Activated CD4-positive, CD25-positive, alpha-beta regulatory T cell treated with anti-CD3 and anti-CD28 coated beads, Interleukin-2, amount 50 U/mL, for 16 hours (primary cell): Measurements from ENCODE around the gene FSTL4.

Source experiments
- DNase-seq: peaks from one replicate; pipeline ENCODE4 v3.0.0-alpha.2; 2020; ENCODE audit warnings: low read depth, low spot score

Gene FSTL4

DNA sequence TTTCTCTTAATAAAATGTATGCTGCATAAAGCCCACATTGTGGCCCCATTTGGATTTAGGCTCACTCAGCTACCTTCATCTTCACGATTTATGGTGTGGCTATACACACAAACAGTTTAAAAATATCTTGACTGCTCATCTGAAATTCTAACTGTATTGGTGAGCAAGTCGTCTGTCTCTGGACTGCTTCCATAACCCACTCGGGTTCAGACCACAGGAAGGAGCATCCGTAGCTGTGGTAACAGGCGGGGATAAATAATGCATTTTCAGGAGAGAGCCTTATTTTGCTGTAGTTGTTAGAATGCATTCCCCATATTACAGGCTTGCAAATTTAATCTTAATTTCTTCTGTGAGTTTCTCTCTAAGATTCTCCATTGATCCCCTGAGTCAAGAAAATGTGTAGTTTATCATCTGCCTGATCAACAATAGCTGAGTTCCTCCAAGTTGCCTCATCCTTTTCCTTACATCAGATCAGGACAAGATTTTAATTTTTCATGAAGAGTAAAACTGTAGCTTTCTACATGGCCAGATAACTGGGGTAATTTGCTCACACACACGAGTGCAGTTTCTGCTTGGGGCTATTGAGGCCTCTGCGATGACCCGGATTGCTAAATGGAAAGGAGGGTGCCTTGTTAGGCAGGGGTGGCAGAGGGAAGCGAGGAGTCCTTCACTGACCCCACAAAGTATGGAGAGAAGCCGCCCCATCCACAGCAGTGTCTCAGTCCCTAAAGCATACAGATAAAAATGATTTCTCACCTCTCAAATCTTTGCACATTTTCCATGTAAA is 133.9 kb downstream of the FSTL4 start:
- DNase-seq, result no peak

DNA sequence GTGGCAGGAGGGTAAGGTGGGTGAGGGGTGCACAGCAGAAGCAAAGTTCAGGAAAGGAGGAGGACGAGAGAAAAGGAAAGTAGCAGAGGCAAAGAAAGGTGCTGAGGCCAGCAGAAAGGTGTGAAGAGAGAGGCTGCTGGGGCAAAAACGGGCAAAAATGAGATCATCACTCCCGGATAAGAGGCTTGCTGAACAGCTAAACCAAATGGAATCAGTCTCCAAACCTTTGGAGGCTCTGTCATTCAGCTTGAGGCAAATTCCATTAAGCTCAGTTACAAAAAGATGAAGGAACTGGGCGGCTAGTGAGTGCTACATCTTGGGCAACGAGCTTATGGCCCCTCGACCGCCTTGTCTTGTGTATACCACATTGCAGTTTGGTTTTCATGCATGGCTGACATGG is 136.4 kb downstream of the FSTL4 start:
- DNase-seq, result no peak

DNA sequence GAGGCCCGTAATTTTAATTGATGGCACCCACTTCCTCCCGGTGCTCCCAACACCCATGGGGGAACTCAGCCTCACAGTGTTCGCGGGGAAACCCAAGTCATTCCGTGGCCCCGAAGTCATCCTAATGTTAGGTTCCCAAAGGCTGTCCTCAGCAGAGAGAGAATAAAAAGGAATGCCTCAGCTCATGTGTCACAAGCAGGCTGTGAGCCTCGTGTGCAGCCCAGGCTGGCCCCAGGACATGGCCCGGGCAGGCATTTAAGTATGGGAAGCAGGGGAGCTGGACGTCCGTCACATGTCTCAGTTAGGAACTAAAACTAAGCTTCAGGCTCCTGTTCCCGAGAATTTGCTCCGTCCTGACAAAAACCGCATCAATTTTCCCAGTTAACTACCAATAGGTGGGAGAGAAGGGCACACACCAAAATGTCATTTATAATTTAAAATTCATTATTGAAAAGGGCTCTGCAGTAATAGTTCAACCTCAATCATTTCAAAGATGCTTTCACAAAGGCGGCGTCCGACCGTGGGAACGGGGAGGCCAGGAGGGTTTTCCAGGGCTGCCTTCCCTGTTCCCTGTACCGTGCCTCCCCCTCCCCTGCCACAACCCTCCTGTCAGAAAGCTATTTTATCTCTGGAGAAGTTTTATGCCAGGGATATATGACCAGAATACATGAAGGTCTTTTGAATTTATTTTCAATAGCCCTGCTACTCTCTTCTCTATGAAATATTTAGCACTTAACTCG is 137.3 kb downstream of the FSTL4 start:
- no peak for DNase-seq

DNA sequence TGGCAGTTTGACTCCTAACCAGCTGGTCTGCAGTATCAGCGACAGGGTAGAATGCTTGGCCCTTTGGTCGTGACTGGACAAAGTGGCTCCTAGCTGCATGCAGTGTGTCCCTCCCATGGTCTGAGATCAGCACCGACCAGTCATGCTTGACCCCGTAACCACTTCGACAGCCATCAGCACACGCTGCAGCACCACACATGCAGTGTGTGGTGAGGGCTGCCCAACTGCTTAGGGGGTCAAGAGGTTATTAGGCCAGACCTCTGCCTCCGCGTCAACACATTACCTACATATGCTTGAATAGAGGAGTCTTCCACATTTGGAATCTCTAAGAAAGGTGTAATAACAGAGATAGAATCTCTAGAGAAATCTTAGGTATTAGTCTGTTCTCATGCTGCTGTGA is 139.1 kb downstream of the FSTL4 start:
- no peak for DNase-seq

DNA sequence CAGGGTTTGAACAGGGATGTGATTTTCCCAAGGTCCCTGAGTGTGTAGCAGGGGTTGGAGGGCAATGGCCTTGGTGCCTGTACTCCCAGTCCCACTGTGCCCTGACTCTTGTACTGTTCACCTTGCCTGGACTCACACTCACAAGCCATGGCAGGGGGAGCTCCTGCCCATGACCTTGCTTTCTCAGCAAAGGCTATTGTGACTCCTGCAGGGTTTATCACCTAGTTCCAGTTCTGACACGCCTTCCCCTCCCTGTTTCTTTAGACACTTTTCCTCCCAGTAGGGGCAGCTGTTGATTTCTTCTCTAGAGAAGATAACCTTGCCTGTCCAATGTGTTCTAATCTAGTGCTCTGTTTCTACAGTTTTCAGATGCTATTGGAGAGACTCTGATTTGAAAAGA is 139.5 kb downstream of the FSTL4 start:
- DNase-seq, result no peak

DNA sequence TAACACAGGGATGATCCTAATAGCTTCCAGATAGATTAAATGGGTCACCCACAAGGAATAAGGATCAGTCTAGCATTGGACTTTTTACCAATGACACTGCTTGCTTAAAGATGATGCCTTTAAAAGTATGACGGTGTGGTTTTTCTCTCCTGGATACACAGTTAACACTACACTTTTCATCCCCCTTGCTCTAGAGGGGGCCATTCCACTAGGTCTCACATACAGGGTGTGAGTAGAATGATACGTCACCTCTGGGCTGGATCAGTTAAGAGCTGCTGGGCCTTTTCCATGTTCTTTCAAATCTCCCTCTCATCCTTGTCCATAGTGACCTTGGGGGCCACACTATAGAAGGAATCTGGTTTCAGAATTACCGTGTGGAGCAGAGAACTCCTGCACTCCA is 140.6 kb downstream of the FSTL4 start:
- no peak for DNase-seq

DNA sequence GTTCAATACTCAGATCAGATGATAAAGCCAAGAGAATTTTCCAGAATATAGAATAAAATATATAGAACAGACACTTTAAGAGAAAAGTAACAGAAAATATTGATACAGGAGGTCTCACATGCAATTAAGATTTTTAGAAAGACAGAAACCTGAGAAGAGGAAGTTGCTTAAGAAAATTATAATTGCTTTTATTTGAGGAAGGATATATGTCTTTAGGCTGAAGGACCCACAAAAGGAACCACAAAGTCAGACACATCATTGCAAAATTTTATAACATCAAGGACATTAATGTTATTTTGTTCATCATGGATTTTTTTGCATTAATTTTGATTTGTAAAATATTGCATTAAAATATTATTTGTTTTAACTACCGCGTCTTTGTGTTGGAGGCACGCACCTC is 141.5 kb downstream of the FSTL4 start:
- DNase-seq, result no peak

DNA sequence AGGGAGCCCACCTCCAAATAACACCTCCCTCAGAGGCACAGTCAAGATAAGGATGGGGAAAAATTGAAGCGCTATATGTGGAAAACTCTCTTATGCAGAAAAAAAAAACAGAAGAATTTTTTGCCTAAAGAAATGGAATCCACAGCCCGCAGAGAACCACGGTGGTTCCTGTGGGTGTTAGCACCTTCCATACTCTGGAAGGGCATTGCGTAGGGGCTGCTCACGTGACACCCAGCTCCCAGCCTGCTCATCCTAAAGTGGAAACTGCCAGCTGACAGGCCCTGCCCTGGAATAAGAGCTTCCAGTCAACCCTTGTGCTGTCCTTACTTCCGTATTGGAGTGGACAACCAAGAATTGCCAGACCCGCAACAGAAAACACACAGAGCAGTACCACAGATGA is 142.5 kb downstream of the FSTL4 start:
- no peak for DNase-seq

DNA sequence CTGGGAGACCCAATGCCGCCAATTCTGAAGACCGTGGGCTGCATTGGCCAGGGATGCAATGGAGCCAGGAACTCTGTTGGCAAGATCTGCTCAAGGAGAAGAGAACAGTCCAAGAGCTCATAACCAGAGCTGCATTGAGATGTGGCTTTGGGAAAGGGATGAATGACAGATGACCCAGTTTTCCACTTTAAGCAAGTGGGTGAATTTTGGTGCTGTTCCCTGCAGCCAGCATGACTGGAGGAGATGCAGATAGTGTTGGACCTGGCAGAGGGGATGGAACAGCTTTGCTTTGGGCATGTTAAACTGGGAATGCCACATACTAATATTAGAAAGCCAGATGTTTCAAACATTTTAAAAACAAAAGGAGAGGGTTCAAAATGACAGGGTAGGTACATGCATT is 143.1 kb downstream of the FSTL4 start:
- DNase-seq, result no peak

DNA sequence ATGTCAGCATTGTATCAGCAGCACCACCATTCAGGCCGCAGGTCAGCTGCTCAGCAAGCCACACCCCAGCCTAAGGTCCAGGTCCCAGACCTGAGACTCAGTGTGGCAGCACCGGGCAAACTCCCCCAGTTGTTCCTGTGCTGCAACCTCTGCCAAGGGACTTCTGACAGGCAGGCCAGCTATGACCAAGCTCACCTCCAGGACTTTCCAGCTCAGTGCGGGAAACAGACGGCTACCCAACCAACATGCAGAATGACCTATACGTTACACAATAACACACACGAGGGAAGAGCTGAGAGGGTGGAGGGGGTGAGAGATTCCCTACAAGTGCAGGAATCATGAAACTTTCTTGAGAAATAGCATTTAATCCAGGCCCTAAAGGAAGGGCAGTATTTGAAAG is 143.7 kb downstream of the FSTL4 start:
- DNase-seq, result no peak

DNA sequence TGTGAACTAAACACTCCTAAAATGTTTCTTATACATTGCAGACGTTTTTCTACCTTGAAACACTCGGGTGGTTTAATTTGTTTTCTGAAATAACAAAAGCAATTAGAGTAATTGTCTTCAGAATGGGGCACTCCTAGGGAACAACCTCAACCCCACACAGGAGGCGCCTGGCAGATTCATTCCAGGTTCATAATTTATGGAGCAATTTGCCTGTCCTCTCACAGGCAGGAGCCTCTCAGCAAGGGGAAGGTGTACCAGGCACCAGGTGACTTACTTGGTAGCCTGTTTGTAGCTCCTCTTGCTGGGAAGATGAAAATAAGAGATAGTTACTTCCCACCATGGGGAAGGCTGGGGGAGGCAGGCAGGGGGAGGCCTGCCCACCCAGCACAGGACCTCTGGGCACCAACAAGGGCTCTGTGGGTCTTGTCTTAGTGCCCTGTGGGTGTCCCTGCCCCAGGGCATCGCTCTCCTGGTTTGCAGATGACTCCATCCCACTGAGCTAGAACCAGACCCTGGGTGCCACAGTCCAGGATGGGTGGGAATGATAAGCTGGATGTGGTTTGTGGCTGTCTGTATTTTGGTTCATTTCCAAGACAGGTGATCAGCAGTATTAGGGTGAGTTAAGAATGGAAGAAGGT is 144.4 kb downstream of the FSTL4 start:
- DNase-seq, result no peak

DNA sequence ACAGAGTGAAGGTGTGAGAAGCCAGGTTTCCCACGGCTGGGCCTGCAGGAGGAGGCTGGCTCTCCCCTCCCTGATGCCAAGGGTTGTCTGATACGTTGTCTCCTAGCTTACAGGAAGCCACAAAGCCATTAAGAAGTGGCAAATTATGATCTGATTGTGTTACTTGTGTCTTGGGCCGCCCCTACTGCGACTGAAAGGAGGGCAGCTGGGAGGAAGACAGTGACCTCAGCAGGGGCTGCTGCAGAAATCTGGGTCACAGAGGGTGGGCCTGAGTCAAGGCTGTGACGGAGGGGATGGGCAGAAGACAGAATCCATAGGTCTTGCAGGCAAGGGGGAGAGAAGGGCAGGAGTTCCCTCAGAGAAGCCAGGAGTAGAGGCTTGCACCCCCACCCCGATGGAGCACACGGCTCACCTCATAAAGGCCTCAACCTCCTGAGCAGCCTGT is 145.0 kb downstream of the FSTL4 start:
- no peak for DNase-seq

DNA sequence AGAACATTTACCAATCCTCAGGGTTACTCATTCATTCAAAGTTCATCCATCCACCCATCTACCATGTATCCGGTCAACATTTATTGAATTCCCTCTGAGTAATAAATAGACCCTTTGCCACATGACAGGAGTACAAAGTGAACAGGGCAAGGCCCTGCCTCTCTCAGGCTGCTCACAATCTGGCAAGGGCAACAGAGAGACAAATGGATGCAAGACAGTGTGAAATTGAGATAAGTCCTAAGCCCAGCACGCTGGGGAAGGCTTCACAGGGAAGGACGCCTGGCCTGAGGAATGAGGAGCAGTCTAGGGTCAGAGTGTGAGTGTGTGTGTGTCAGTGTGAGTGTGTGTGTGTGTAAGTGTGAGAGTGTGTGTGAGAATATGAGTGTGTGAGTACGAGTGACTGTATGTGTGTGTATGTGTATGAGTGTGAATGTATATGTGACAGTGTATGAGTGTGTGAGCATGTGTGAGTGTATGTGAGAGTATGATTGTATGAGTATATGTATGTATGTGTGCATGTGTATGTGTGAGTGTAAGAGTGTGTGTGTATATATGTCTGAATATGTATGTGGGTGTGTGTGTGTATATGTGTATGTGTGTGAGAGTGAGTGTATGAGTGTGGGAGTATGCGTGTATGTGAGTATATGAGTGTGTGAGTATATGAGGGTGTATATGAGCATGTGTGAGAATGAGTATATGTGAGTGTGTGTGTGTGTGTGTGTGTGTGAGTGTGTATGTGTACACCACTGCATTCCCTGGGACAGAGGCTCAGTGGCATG is 145.6 kb downstream of the FSTL4 start:
- no peak for DNase-seq

DNA sequence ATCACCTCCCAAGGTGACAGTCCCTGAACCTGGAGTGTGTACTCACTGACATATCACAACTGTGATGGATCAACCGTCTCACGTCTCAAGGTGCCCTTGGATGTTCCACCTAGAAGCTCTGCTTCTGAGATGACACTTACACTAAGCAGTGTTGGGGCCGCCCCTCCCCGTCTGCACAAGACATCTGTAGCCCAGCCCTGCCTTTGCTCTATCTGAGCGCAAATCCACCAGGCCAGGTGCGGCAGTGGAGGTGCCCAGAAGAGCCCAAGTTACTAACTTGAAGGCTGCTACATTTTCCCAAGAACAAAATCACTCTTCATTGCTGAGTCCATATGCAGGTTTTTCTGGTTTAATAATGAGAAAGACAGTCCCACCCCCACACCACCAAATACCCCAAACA is 148.3 kb downstream of the FSTL4 start:
- no peak for DNase-seq

DNA sequence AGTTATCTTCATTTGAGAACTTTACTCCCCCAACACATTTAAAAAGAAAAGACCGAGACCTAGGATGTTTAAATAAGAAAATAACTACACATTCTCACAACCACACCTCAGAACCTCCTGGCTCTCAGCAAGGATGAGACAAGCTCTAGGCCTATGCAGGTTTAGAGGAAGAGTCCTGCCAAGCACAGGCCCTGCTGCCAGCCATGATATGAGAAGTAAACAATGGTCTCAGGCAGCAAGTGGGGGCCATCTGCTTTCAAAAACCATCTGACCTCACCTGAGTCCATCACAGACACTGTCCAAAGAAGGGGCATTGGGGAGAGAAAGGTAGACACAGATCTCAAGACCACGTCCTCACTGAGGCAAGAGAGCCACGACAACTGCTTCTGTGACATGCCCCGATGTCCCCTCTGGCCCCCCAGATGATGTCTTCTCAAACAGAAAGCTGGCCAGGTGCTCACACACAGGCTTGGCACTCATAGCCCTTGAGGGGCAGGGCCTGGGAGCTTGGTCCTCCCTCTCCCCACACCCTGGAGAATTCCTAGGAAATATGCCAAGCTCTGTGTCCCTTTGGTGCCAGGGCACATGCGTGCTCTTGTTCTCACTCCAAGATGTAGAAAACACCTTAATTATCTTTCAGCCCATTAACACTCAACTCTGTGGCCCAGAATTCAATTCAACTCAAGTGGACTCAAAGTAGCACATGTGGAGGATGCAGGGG is 150.4 kb downstream of the FSTL4 start:
- DNase-seq, result no peak

DNA sequence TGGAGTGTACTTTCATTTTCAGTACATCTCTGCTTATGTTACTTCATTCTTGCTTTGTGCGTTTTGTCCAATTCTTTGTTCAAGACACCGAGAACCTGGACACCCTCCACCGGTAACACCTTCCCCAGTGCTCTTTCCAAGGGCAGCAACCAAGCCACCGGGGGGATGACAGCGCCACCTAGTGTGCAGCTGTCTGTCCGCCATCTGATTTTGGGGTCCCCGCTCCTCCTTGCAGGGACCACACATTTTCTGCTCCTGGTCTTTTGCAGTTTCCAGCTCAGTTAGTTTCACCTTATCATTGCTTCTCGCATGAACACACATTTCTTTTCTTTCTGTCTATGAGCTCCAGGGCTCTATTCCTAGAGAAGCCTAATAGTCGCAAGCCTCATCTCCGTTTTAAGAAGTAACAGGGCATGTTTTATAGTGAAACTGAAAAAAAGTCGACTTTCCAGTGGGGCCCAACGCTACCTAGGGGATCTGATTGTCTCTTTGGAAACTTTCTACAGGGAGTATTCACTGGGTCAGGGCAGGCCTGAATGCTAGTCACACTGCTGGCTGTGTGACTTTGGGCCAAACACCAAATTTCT is 152.1 kb downstream of the FSTL4 start:
- DNase-seq, result no peak

DNA sequence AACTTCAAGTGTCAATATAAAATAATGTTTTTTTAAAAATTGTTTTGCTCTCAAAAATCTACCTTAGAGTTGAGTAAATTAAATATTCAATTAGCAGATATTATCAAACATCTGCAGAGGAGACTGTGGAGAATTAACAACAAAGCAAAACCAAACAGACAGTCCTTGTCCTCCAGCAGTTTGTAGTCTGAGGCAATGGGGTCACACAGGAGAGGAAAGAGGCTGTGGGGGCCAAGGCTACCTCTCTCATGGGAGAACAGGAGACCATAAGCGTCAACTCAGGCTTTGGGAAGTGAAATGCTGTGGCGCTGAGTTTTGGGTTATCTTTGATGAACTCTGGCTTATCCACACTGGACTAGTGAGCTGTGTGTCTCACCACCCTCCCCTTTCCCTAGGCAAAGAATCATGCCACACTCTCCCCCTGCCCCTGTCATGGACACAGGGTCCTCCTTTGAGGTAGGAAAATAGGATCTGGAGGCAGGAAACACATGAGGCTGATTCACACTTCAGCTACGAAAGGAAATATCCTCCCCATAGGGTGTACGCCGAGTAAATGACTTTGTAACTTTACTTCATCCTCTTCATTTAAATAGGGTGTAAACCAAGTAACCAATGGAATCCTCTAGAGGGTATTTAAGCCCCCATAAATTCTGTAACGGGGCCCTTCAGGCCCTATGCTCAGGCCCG is 152.7 kb downstream of the FSTL4 start:
- DNase-seq, result no peak

DNA sequence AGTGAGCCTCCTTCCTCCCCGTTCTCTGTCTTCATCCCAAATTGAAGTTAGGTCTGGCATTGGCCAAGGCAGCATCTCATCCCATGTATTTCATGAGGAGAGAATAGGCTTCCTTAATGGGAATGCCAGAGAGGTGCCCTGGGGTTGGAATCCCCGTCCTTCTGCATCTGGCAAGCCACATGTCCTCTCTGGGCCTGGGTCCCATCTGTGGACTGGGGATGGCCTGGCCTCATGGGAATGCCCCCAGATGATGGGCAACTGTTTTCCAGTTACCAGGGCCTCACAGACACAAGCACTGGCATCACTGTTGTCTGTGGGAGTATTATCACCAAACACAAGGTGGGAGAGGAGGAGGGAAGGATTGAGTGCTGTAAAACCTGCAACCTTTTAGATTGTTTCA is 153.9 kb downstream of the FSTL4 start:
- DNase-seq, result no peak

DNA sequence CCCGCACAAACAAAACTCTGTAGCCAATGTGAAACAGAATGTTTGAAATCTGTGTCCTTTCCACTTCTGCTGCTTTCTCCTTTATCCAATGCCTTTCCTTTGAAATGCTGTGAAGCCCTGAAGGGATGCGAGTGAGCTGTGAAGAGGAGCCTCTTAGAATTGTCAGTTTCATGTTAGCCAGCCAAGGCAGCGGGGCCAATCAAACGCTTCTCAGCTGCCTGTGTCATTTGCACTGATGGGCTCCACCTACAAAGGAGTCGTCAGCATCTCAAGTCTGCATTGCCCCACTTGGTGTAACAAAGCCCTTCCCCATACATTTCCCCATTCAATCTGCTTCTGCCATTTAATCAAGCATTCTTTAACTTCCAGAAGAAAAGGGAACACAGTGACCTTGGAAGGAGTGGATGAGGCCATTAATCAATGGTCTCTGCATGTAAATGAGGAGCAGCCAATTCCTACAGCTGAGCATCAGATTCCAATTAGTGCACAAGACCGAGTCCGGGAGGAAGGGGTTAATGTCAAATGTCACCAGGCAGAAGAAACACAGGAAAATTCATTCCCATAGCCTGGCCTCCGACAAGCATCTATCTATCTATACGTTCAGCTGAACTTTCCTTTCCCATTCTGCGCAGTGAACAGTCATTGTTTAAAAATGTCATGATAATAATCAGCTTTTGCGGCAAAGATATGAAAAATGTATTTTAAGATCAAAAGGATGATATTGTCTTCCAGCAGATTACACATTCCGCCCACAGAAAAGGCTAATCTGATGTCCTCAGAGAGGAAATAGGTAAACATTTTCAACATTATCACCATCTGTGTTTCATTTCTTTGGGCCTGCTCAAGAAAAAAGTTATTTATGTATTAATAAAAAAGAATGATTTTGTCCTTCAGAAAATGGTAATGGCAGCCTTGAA is 154.6 kb downstream of the FSTL4 start:
- DNase-seq, result no peak
